HG02623 (cell line): ENCODE data around the gene SREBF2.
"Not testable (repeated sequence)": the region's sequence is repeated elsewhere in the genome, so short reads cannot be mapped to it uniquely, and the experiment has no call there.

Experiments
- ATAC-seq: cut with Tn5 transposase; IDR thresholded peaks from one replicate; pipeline ENCODE4 v1.9.1; 2021; ENCODE audit warnings: moderate library complexity; ENCODE audit not compliant: unreplicated experiment

The SREBF2 gene

GRCh38 chr22:41820447-41820846 is 12.5 kb upstream of the SREBF2 start:
- no peak for ATAC-seq

GRCh38 chr22:41821471-41822316 is 11.2 kb upstream of the SREBF2 start:
- ATAC-seq: no peak

- ATAC-seq: no peak
Observed at GRCh38 chr22:41822317-41823057, 10.4 kb upstream of the SREBF2 start.

GRCh38 chr22:41823797-41824196 is 9.1 kb upstream of the SREBF2 start:
- no peak for ATAC-seq

GRCh38 chr22:41825376-41825775 is 7.5 kb upstream of the SREBF2 start:
- no peak for ATAC-seq

GRCh38 chr22:41826021-41826420 is 6.9 kb upstream of the SREBF2 start:
- ATAC-seq: no peak

GRCh38 chr22:41826430-41827383 is 6.2 kb upstream of the SREBF2 start:
- ATAC-seq: no peak

GRCh38 chr22:41827671-41828070 is 5.2 kb upstream of the SREBF2 start:
- no peak for ATAC-seq

GRCh38 chr22:41828516-41828915 is 4.4 kb upstream of the SREBF2 start:
- no peak for ATAC-seq

GRCh38 chr22:41830174-41830573 is 2.7 kb upstream of the SREBF2 start:
- no peak for ATAC-seq

GRCh38 chr22:41831383-41831782 is 1.5 kb upstream of the SREBF2 start:
- no peak for ATAC-seq

- ATAC-seq: peak; percentile 0
Observed at GRCh38 chr22:41831828-41832552, 915 bp upstream of the SREBF2 start.

- ATAC-seq: peak; percentile 19
Observed at GRCh38 chr22:41833369-41834004, 582 bp downstream of the SREBF2 start.

GRCh38 chr22:41834005-41834944 is 1.4 kb downstream of the SREBF2 start:
- ATAC-seq: no peak

GRCh38 chr22:41835462-41835861 is 2.6 kb downstream of the SREBF2 start:
- not testable (repeated sequence) for ATAC-seq

- no peak for ATAC-seq
Observed at GRCh38 chr22:41836551-41836950, 3.6 kb downstream of the SREBF2 start.

- ATAC-seq: no peak
Observed at GRCh38 chr22:41838842-41839618, 6.1 kb downstream of the SREBF2 start.

GRCh38 chr22:41840216-41840615 is 7.3 kb downstream of the SREBF2 start:
- ATAC-seq: no peak
